HG03196 (cell line): ENCODE measurements around the gene C17orf67.

Experiments used
- ATAC-seq: cut with Tn5 transposase; IDR thresholded peaks from one replicate; pipeline ENCODE4 v1.9.1; 2021; ENCODE audit not compliant: unreplicated experiment

Gene C17orf67

GRCh38 chr17:56833057-56833808 is 487 bp downstream of the C17orf67 start:
- peak; percentile 35 for ATAC-seq

GRCh38 chr17:56832446-56832845 is 1.3 kb downstream of the C17orf67 start:
- no peak for ATAC-seq

GRCh38 chr17:56831369-56832095 is 2.2 kb downstream of the C17orf67 start:
- no peak for ATAC-seq

- no peak for ATAC-seq
These were observed 2.9 kb downstream of the C17orf67 start for GRCh38 chr17:56830726-56831368.

- no peak for ATAC-seq
These were observed 6.9 kb downstream of the C17orf67 start for GRCh38 chr17:56826611-56827414.

- no peak for ATAC-seq
These were observed 9.2 kb downstream of the C17orf67 start for GRCh38 chr17:56824503-56824902.

GRCh38 chr17:56823848-56824247 is 9.9 kb downstream of the C17orf67 start:
- ATAC-seq, result no peak

- no peak for ATAC-seq
These were observed 11.0 kb downstream of the C17orf67 start for GRCh38 chr17:56822725-56823124.

- ATAC-seq, result no peak
These were observed 11.7 kb downstream of the C17orf67 start for GRCh38 chr17:56821847-56822534.

GRCh38 chr17:56820207-56820606 is 13.5 kb downstream of the C17orf67 start:
- ATAC-seq, result no peak

GRCh38 chr17:56819431-56820145 is 14.1 kb downstream of the C17orf67 start:
- no peak for ATAC-seq

GRCh38 chr17:56819030-56819429 is 14.7 kb downstream of the C17orf67 start:
- no peak for ATAC-seq

- ATAC-seq, result no peak
These were observed 16.7 kb downstream of the C17orf67 start for GRCh38 chr17:56817066-56817465.

- ATAC-seq, result no peak
These were observed 18.0 kb downstream of the C17orf67 start for GRCh38 chr17:56815711-56816110.

GRCh38 chr17:56812901-56813388 is 20.8 kb downstream of the C17orf67 start:
- ATAC-seq, result no peak

- no peak for ATAC-seq
These were observed 22.6 kb downstream of the C17orf67 start for GRCh38 chr17:56810891-56811775.

GRCh38 chr17:56810343-56810742 is 23.4 kb downstream of the C17orf67 start:
- no peak for ATAC-seq

GRCh38 chr17:56809820-56810179 is 23.9 kb downstream of the C17orf67 start:
- no peak for ATAC-seq
